CD14-positive monocyte (primary cell): ENCODE measurements around the gene LIMCH1. TPM values are rescaled to one million over a fixed set of nuclear protein-coding genes. Genes with fewer than 3 reads are reported as not detected.

Experiments used
- DNase-seq, 3 donors: peaks; one replicate each; pipeline ENCODE4 v3.0.0-alpha.2; 2011 to 2022
- H2AFZ ChIP-seq: 2 replicates; pipeline ENCODE4 v1.6.0; 2012; ENCODE audit warnings: mild to moderate bottlenecking, low read depth, low read length, inconsistent platforms; ENCODE audit not compliant: insufficient read depth, poor library complexity, severe bottlenecking
- H3K27ac ChIP-seq, 2 donors: 1 replicate in 1 of 2; 2 replicates in 1 of 2; pipeline ENCODE4 v1.5.1; 2012 to 2013; ENCODE audit warnings: low read length in 2 of 2, control low read depth in 1 of 2, inconsistent platforms in 1 of 2, low read depth in 1 of 2, mild to moderate bottlenecking in 1 of 2
- H3K27me3 ChIP-seq, 2 donors: one replicate each; pipeline versions ENCODE4 v1.6.0 to v1.6.1; 2011 to 2013; ENCODE audit warnings: low read length in 2 of 2; ENCODE audit not compliant: control insufficient read depth in 2 of 2, insufficient read depth in 2 of 2
- H3K36me3 ChIP-seq, 2 donors: replicated peaks in 1 of 2; 1 replicate in 1 of 2; 2 replicates in 1 of 2; pipeline versions ENCODE4 v1.5.1 to v1.6.1; 2012 to 2013; ENCODE audit warnings: low read length in 2 of 2, control low read depth in 1 of 2, inconsistent platforms in 1 of 2, mild to moderate bottlenecking in 1 of 2; ENCODE audit not compliant: insufficient read depth in 2 of 2, control insufficient read depth in 1 of 2
- H3K4me1 ChIP-seq, 2 donors: 1 replicate in 1 of 2; 2 replicates in 1 of 2; pipeline versions ENCODE4 v1.5.1 to v1.6.1; 2012 to 2013; ENCODE audit warnings: low read length in 2 of 2, control low read depth in 1 of 2, inconsistent platforms in 1 of 2, mild to moderate bottlenecking in 1 of 2, moderate library complexity in 1 of 2; ENCODE audit not compliant: insufficient read depth in 2 of 2, control insufficient read depth in 1 of 2
- H3K4me2 ChIP-seq: replicated peaks from 2 replicates; pipeline ENCODE3; 2012; ENCODE audit warnings: low read length, moderate library complexity, mild to moderate bottlenecking; ENCODE audit not compliant: poor library complexity, severe bottlenecking; ENCODE audit errors: extremely low read depth
- H3K4me3 ChIP-seq, 3 experiments: fragments of 200-600 bp in 1 of 3; sonication (generic) in 1 of 3; replicated peaks in 1 of 3; 1 replicate in 2 of 3; 2 replicates in 1 of 3; pipeline ENCODE4 v1.5.1; 2011 to 2013; ENCODE audit warnings: low read length in 3 of 3, mild to moderate bottlenecking in 3 of 3, control low read depth in 2 of 3, low read depth in 2 of 3, inconsistent platforms in 1 of 3, moderate library complexity in 1 of 3
- H3K79me2 ChIP-seq: 2 replicates; pipeline ENCODE4 v1.6.0; 2012; ENCODE audit warnings: mild to moderate bottlenecking, control low read depth, inconsistent platforms, low read length, moderate library complexity; ENCODE audit not compliant: insufficient read depth
- H3K9ac ChIP-seq: 2 replicates; pipeline ENCODE4 v1.6.0; 2017; ENCODE audit warnings: low read length, mild to moderate bottlenecking; ENCODE audit not compliant: insufficient read depth, poor library complexity, severe bottlenecking
- H3K9me3 ChIP-seq, 2 donors: replicated peaks in 1 of 2; 1 replicate in 1 of 2; 2 replicates in 1 of 2; pipeline versions ENCODE4 v1.5.1 to v1.6.1; 2012 to 2013; ENCODE audit warnings: low read length in 2 of 2, control low read depth in 1 of 2; ENCODE audit not compliant: control insufficient read depth in 1 of 2, insufficient read depth in 1 of 2
- H4K20me1 ChIP-seq: 2 replicates; pipeline ENCODE4 v1.6.0; 2012; ENCODE audit warnings: mild to moderate bottlenecking, low read length, control low read depth, moderate library complexity; ENCODE audit not compliant: insufficient read depth
- H3K27ac Mint-ChIP-seq, 7 donors: one replicate each; pipeline ENCODE4 v1.8.0; 2020; ENCODE audit warnings: mild to moderate bottlenecking in 7 of 7, mixed read lengths in 7 of 7, moderate library complexity in 6 of 7, inconsistent platforms in 2 of 7
- H3K27me3 Mint-ChIP-seq, 3 donors: one replicate each; pipeline ENCODE4 v1.8.0; 2021 to 2022; ENCODE audit warnings: low read depth in 3 of 3, mild to moderate bottlenecking in 3 of 3, mixed read lengths in 3 of 3, moderate library complexity in 3 of 3, inconsistent platforms in 1 of 3
- H3K36me3 Mint-ChIP-seq, 2 donors: one replicate each; pipeline ENCODE4 v1.8.0; 2020; ENCODE audit warnings: mixed read lengths in 2 of 2, inconsistent platforms in 1 of 2, mild to moderate bottlenecking in 1 of 2
- H3K4me1 Mint-ChIP-seq: one replicate; pipeline ENCODE4 v1.8.0; 2020; ENCODE audit warnings: mild to moderate bottlenecking, mixed read lengths
- H3K4me3 Mint-ChIP-seq, 2 donors: one replicate each; pipeline ENCODE4 v1.8.0; 2020; ENCODE audit warnings: mild to moderate bottlenecking in 2 of 2, mixed read lengths in 2 of 2, moderate library complexity in 1 of 2
- H3K9me3 Mint-ChIP-seq, 7 donors: one replicate each; pipeline ENCODE4 v1.8.0; 2020 to 2022; ENCODE audit warnings: mixed read lengths in 7 of 7, mild to moderate bottlenecking in 6 of 7, moderate library complexity in 6 of 7, inconsistent platforms in 2 of 7
- WGBS: methylation state at CpG from one replicate; pipeline ENCODE4 v1.1.5; 2013; ENCODE audit warnings: missing lambda C conversion rate; ENCODE audit not compliant: insufficient coverage; 5-methylcytosine and 5-hydroxymethylcytosine counted together
- intact Hi-C, 2 donors: fragments of 100-400 bp; cut with micrococcal nuclease; formaldehyde crosslinking; loops; one replicate each; pipeline versions ENCODE4 v1.15.0 to v1.15.1; 2023
- polyA plus RNA-seq, 3 donors: library from polyadenylated mRNA; depleted of rRNA in 1 of 3; unstranded in 2 of 3; stranded (reverse) in 1 of 3; fragments of 300-500 nt in 2 of 3; fragments of >200 nt in 1 of 3; fragmentation: Illumina TruSeq in 2 of 3; gene quantifications; 1 replicate in 2 of 3; 2 replicates in 1 of 3; pipeline ENCODE4 v1.2.3, GENCODE V29; 2012 to 2021
- TF ChIP-seq, protein P1 (sequence below): fragments of 200-600 bp; IDR thresholded peaks from one replicate; pipeline ENCODE4 v1.8.0; 2022; ENCODE audit warnings: antibody characterized with exemption, mild to moderate bottlenecking

Gene LIMCH1
- polyA plus RNA-seq, 3 donors, result 0.25 to 0.64 (median 0.32) TPM

GRCh38 chr4:41692717-41693345 is 154.9 kb downstream of the LIMCH1 start:
- Histone ChIP-seq H3K36me3 (no peaks in the 10 kb centered on the region), H3K9me3 (no peaks in the 10 kb centered on the region), H3K4me2 (no peak overlapping the region), H2AFZ (no peak overlapping the region), H3K27me3 (peaks cover 0 to 16% of the 10 kb centered on the region in 2 donors), H3K79me2 (no peaks in the 10 kb centered on the region), H3K4me1 (no peaks in the 10 kb centered on the region), H3K27ac (no peak overlapping the region), H3K9ac (no peak overlapping the region), H4K20me1 (no peaks in the 10 kb centered on the region), H3K4me3 (no peak overlapping the region)
- Mint-ChIP-seq H3K4me3 (no peak overlapping the region), H3K36me3 (no peaks in the 10 kb centered on the region), H3K27ac (no peak overlapping the region), H3K4me1 (peaks cover 2% of the 10 kb centered on the region), H3K9me3 (no peaks in the 10 kb centered on the region), H3K27me3 (peaks cover 1 to 7% (median 5%) of the 10 kb centered on the region in 3 donors)
- WGBS, result 72% methylated on average over 4 of the region's 12 CpGs
- TF ChIP-seq, protein P1, sequence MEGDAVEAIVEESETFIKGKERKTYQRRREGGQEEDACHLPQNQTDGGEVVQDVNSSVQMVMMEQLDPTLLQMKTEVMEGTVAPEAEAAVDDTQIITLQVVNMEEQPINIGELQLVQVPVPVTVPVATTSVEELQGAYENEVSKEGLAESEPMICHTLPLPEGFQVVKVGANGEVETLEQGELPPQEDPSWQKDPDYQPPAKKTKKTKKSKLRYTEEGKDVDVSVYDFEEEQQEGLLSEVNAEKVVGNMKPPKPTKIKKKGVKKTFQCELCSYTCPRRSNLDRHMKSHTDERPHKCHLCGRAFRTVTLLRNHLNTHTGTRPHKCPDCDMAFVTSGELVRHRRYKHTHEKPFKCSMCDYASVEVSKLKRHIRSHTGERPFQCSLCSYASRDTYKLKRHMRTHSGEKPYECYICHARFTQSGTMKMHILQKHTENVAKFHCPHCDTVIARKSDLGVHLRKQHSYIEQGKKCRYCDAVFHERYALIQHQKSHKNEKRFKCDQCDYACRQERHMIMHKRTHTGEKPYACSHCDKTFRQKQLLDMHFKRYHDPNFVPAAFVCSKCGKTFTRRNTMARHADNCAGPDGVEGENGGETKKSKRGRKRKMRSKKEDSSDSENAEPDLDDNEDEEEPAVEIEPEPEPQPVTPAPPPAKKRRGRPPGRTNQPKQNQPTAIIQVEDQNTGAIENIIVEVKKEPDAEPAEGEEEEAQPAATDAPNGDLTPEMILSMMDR, result peak; percentile 73
- intact Hi-C loops, result loop anchor here (10.0 kb wide), 1 partner anchor 192 kb away; no protein-coding TSS in a partner anchor
- peak in 2 of 3 donors; percentile 0 to 24 for DNase-seq

GRCh38 chr4:41693629-41694028 is 155.7 kb downstream of the LIMCH1 start:
- Histone ChIP-seq H3K27me3 (peaks cover 0 to 16% of the 10 kb centered on the region in 2 donors), H3K9ac (no peak overlapping the region), H3K36me3 (no peaks in the 10 kb centered on the region), H3K9me3 (no peaks in the 10 kb centered on the region), H3K27ac (no peak overlapping the region), H3K4me2 (no peak overlapping the region), H3K4me1 (no peaks in the 10 kb centered on the region), H2AFZ (no peak overlapping the region), H3K79me2 (no peaks in the 10 kb centered on the region), H4K20me1 (no peaks in the 10 kb centered on the region), H3K4me3 (no peak overlapping the region)
- no CpG with 5 or more reads among the region's 2 CpGs for WGBS
- intact Hi-C loops, result loop anchor here (10.0 kb wide), 1 partner anchor 191 kb away; no protein-coding TSS in a partner anchor
- H3K27me3 Mint-ChIP-seq, result peaks cover 4 to 7% (median 7%) of the 10 kb centered on the region in 3 donors
- H3K27ac Mint-ChIP-seq, result no peak overlapping the region
- no peaks in the 10 kb centered on the region for H3K9me3 Mint-ChIP-seq
- H3K4me1 Mint-ChIP-seq, result peaks cover 2% of the 10 kb centered on the region
- DNase-seq, result no peak
- H3K36me3 Mint-ChIP-seq, result no peaks in the 10 kb centered on the region
- no peak overlapping the region for H3K4me3 Mint-ChIP-seq
- TF ChIP-seq, protein P1, result no peak
